Pancreas (tissue), 10 donors: ENCODE data around the gene CTSH. TPM values are rescaled to one million over a fixed set of nuclear protein-coding genes. Genes with fewer than 3 reads are reported as not detected.
A peak's percentile ranks its signal among the peaks of the same experiment; 100 is the strongest.

Experiments
- ATAC-seq, 4 donors: fragments of 200-7000 bp; cut with Tn5 transposase; one replicate each; pipeline versions ENCODE4 v1.8.0 to v1.9.1; 2020; ENCODE audit warnings: mild to moderate bottlenecking in 4 of 4, moderate library complexity in 4 of 4
- DNase-seq, 6 donors: peaks; one replicate each; pipeline ENCODE4 v3.0.0-alpha.2; 2020
- FAIRE-seq: peaks from 2 replicates; lab custom pipeline; 2012; peaks lifted over from hg19 to GRCh38; lab: Jason Lieb, UNC
- H3K27ac ChIP-seq, 4 donors: fragments of 200-600 bp; sonication (generic); 1 replicate in 3 of 4; 2 replicates in 1 of 4; pipeline versions ENCODE4 v1.5.0 to v1.8.0; 2020
- H3K27me3 ChIP-seq, 4 donors: fragments of 200-600 bp; one replicate each; pipeline ENCODE4 v1.8.0; 2021
- H3K36me3 ChIP-seq, 3 donors: fragments of 200-600 bp; sonication (generic) in 1 of 3; one replicate each; pipeline versions ENCODE4 v1.5.0 to v1.8.0; 2020 to 2021
- H3K4me1 ChIP-seq, 3 donors: fragments of 200-600 bp; one replicate each; pipeline ENCODE4 v1.8.0; 2021
- H3K4me3 ChIP-seq, 4 donors: fragments of 200-600 bp; sonication (generic) in 2 of 4; one replicate each; pipeline versions ENCODE4 v1.5.0 to v1.8.0; 2020 to 2021
- H3K9me3 ChIP-seq, 4 donors: fragments of 200-600 bp; one replicate each; pipeline ENCODE4 v1.8.0; 2021
- WGBS, 2 donors: extraction: QIAGEN DNeasy Blood & Tissue Kit; methylation state at CpG; one replicate each; pipeline ENCODE4 v1.1.7; 2013; 5-methylcytosine and 5-hydroxymethylcytosine counted together
- intact Hi-C, 3 donors: fragments of 100-400 bp; cut with DNase I; formaldehyde crosslinking; loops; one replicate each; pipeline versions ENCODE4 v1.11.1 to v1.14.2; 2022
- polyA plus RNA-seq, 2 donors: library from polyadenylated mRNA; stranded (reverse); fragments of 200-250 nt; gene quantifications; one replicate each; pipeline ENCODE4 v1.2.3, GENCODE V29; 2013
- total RNA-seq, 6 donors: library from RNA; stranded (reverse); fragmentation: NEBNext Ultra II Directional in 4 of 6; extraction: Animal tissue kit (Norgen Biotek cat#: 25700) in 4 of 6; gene quantifications; one replicate each; pipeline versions ENCODE4 v1.2.1 to v1.2.4, GENCODE V29; 2021 to 2023
- TF ChIP-seq, protein P1 (sequence below), 4 donors: fragments of 200-600 bp; sonication (generic) in 3 of 4; IDR thresholded peaks; one replicate each; pipeline versions ENCODE4 v1.5.0 to v1.8.0; 2021; ENCODE audit warnings: antibody characterized with exemption in 4 of 4
- donor health status: healthy with polysubstance abuse.
- donor health status: DM: no; HTN: no; CAD: no; lungs with moderate emphysema.
- donor health status: DM: no; HTN: no; CAD: no.
- donor health status: control.
- donor health status: control.
- donor health status: Bipolar disorder and iron deficiency.
- donor health status: DM: yes; HTN: yes; CAD: no.
- donor health status: DM: no; HTN: no; CAD: no.
- donor health status: DM: no; HTN: no; CAD: no.
- donor health status: DM: yes; HTN: yes; CAD: no.

CTSH gene
- total and polyA plus RNA-seq, 8 donors, result 24.3 to 196 (median 77.0) TPM

- ATAC-seq (no peak), FAIRE-seq (no peak), DNase-seq (no peak)
- no peaks in the 10 kb centered on the region for H3K4me1 ChIP-seq
- peaks cover 3 to 41% (median 14%) of the 10 kb centered on the region in 3 donors for H3K36me3 ChIP-seq
- no peak overlapping the region for H3K27ac ChIP-seq
- no peaks in the 10 kb centered on the region for H3K9me3 ChIP-seq
- intact Hi-C loops, result loop anchor here in 1 of 3 donors (10.0 kb wide), 1 partner anchor 272 kb away; no protein-coding TSS in a partner anchor
- H3K27me3 ChIP-seq, result no peaks in the 10 kb centered on the region
- WGBS, 2 donors, result 87 to 89% methylated on average over 7 of the region's 7 CpGs
- TF ChIP-seq, protein P1, sequence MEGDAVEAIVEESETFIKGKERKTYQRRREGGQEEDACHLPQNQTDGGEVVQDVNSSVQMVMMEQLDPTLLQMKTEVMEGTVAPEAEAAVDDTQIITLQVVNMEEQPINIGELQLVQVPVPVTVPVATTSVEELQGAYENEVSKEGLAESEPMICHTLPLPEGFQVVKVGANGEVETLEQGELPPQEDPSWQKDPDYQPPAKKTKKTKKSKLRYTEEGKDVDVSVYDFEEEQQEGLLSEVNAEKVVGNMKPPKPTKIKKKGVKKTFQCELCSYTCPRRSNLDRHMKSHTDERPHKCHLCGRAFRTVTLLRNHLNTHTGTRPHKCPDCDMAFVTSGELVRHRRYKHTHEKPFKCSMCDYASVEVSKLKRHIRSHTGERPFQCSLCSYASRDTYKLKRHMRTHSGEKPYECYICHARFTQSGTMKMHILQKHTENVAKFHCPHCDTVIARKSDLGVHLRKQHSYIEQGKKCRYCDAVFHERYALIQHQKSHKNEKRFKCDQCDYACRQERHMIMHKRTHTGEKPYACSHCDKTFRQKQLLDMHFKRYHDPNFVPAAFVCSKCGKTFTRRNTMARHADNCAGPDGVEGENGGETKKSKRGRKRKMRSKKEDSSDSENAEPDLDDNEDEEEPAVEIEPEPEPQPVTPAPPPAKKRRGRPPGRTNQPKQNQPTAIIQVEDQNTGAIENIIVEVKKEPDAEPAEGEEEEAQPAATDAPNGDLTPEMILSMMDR (IDR thresholded peaks at IDR 0.05), result no peak
- no peak overlapping the region for H3K4me3 ChIP-seq
Observed at GRCh38 chr15:78922527-78922926, 22.3 kb downstream of the CTSH start.

- H3K9me3 ChIP-seq, result no peaks in the 10 kb centered on the region
- intact Hi-C loops, result loop anchor here in 1 of 3 donors (10.0 kb wide), 1 partner anchor 273 kb away; no protein-coding TSS in a partner anchor
- FAIRE-seq (no peak), DNase-seq (no peak), ATAC-seq (peak in 1 of 4 donors; percentile 53)
- H3K4me3 ChIP-seq, result no peak overlapping the region
- WGBS, 2 donors, result 95 to 96% methylated on average over 14 of the region's 14 CpGs
- H3K4me1 ChIP-seq, result no peaks in the 10 kb centered on the region
- H3K27me3 ChIP-seq, result no peaks in the 10 kb centered on the region
- TF ChIP-seq, protein P1 (IDR thresholded peaks at IDR 0.05), result no peak
- H3K27ac ChIP-seq, result no peak overlapping the region
- peaks cover 3 to 40% (median 14%) of the 10 kb centered on the region in 3 donors for H3K36me3 ChIP-seq
Observed at GRCh38 chr15:78921940-78922339, 22.9 kb downstream of the CTSH start.

- no peaks in the 10 kb centered on the region for H3K27me3 ChIP-seq
- intact Hi-C loops, result loop anchor here in 1 of 3 donors (10.0 kb wide), 1 partner anchor 273 kb away; no protein-coding TSS in a partner anchor
- no peak overlapping the region for H3K4me3 ChIP-seq
- H3K27ac ChIP-seq, result no peak overlapping the region
- H3K9me3 ChIP-seq, result no peaks in the 10 kb centered on the region
- DNase-seq (no peak), ATAC-seq (no peak), FAIRE-seq (no peak)
- H3K4me1 ChIP-seq, result no peaks in the 10 kb centered on the region
- WGBS, 2 donors, result 78 to 83% methylated on average over 6 of the region's 6 CpGs
- TF ChIP-seq, protein P1 (IDR thresholded peaks at IDR 0.05), result no peak
- H3K36me3 ChIP-seq, result peaks cover 3 to 38% (median 14%) of the 10 kb centered on the region in 3 donors
Observed at GRCh38 chr15:78921517-78921916, 23.3 kb downstream of the CTSH start.

- Histone ChIP-seq H3K36me3 (peaks cover 3 to 27% (median 14%) of the 10 kb centered on the region in 3 donors), H3K9me3 (no peaks in the 10 kb centered on the region), H3K4me3 (no peak overlapping the region), H3K27me3 (no peaks in the 10 kb centered on the region), H3K4me1 (peaks cover 0 to 3% (median 3%) of the 10 kb centered on the region in 3 donors), H3K27ac (no peak overlapping the region)
- ATAC-seq (no peak), DNase-seq (no peak), FAIRE-seq (no peak)
- 95 to 98% methylated on average over 2 to 3 of the region's 4 CpGs for WGBS, 2 donors
- intact Hi-C loops, result no loop called here
- TF ChIP-seq, protein P1 (IDR thresholded peaks at IDR 0.05), result no peak
Observed at GRCh38 chr15:78917888-78918287, 27.0 kb downstream of the CTSH start.

- FAIRE-seq (no peak), DNase-seq (no peak), ATAC-seq (no peak)
- Histone ChIP-seq H3K36me3 (peaks cover 0 to 17% (median 0%) of the 10 kb centered on the region in 3 donors), H3K27me3 (no peaks in the 10 kb centered on the region), H3K4me3 (no peak overlapping the region), H3K4me1 (peaks cover 3 to 7% (median 3%) of the 10 kb centered on the region in 3 donors), H3K27ac (no peak overlapping the region), H3K9me3 (no peaks in the 10 kb centered on the region)
- WGBS, 2 donors, result 72 to 75% methylated on average over 4 of the region's 4 CpGs
- intact Hi-C loops, result no loop called here
- TF ChIP-seq, protein P1 (IDR thresholded peaks at IDR 0.05), result no peak
Observed at GRCh38 chr15:78916088-78916487, 28.8 kb downstream of the CTSH start.
